ENCODE data around the gene ATP2B2.

- TF ChIP-seq CTCF (IDR thresholded peaks at IDR 0.05) (no peak), POLR2A (IDR thresholded peaks at IDR 0.05) (no peak)
Measured at GRCh38 chr3:10312391-10312790, 193.0 kb downstream of the ATP2B2 start.

Data from thyroid gland (tissue), 4 donors.